ENCODE data around the gene CMKLR1.

CMKLR1 gene

DNA sequence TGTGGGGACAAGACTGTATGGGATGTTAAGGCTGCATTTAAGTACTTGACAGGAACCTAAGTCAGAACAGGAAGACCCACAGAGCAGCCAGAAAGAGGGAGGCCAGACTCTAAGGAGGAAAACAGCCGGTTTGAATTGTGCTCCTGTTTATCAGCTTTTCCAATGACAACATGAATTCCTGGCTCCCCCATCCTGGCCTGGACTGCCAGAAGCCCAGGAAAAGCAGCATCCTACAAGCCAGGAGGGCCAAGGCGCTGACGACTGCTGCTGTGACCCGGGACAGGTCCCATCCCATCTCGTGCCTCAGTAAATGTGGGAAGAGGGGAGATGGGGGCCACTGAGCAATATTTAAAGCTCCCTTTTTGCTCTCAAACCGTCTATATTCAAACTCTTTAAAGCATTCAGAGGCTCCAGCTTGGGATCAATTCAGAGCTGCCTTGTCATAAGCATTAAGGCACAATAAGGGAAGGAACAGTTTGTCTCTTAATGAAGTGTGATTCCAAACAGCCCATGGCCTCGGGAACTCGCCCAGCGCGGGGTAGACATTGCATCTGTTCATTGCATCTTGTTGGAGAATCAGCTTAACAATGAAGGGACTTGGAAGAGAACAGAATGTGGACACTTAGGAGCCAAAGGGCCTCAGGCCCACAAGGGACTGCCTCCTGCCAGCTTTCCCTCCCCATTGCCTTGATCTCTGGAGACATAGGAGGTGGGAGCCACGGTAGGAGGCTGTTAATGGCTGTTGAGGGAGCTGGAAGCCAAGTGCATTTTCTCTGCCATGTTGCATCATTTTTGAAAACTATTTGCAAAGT is 49.6 kb downstream of the CMKLR1 start:
- Histone ChIP-seq H4K20me1 (ENCODE audit: insufficient read depth) (no peaks in the 10 kb centered on the region), H3K36me3 (ENCODE audit: insufficient read depth) (no peaks in the 10 kb centered on the region), H3K9ac (no peak overlapping the region), H3K4me3 (IDR thresholded peaks at IDR 0.05; ENCODE audit: insufficient read depth, low read depth, low read length) (no peak overlapping the region), H3K79me2 (ENCODE audit: insufficient read depth, low read depth) (no peaks in the 10 kb centered on the region), H3K27ac (no peak overlapping the region), H3K4me1 (ENCODE audit: low read depth, poor library complexity, severe bottlenecking) (no peaks in the 10 kb centered on the region), H3K27me3 (ENCODE audit: insufficient read depth, low read depth) (no peaks in the 10 kb centered on the region), H2AFZ (ENCODE audit: low read depth) (no peak overlapping the region), H3K4me2 (no peak overlapping the region)
- TF ChIP-seq, protein P1, sequence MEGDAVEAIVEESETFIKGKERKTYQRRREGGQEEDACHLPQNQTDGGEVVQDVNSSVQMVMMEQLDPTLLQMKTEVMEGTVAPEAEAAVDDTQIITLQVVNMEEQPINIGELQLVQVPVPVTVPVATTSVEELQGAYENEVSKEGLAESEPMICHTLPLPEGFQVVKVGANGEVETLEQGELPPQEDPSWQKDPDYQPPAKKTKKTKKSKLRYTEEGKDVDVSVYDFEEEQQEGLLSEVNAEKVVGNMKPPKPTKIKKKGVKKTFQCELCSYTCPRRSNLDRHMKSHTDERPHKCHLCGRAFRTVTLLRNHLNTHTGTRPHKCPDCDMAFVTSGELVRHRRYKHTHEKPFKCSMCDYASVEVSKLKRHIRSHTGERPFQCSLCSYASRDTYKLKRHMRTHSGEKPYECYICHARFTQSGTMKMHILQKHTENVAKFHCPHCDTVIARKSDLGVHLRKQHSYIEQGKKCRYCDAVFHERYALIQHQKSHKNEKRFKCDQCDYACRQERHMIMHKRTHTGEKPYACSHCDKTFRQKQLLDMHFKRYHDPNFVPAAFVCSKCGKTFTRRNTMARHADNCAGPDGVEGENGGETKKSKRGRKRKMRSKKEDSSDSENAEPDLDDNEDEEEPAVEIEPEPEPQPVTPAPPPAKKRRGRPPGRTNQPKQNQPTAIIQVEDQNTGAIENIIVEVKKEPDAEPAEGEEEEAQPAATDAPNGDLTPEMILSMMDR (conservative IDR thresholded peaks at IDR 0.05; ENCODE audit: low read depth, low read length): no peak

DNA sequence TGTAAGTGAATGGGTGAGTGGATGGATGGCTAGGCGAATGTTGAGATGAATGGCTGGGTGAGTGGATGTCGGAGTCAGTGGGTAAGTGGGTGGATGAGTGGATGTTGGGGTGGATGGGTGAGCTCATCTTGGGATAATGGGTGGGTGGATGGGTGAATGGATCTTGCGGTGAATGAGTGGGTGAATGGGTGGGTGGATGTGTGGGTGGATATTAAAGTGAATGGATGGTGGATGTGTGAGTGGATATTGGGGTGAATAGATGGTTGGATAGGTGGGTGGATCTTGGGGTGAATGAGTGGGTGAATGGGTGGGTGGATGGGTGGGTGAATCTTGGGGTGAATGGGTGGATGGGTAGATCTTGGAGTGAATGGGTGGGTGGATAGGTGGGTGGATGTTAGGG is 51.9 kb downstream of the CMKLR1 start:
- Histone ChIP-seq H2AFZ (ENCODE audit: low read depth) (no peak overlapping the region), H4K20me1 (ENCODE audit: insufficient read depth) (no peaks in the 10 kb centered on the region)

DNA sequence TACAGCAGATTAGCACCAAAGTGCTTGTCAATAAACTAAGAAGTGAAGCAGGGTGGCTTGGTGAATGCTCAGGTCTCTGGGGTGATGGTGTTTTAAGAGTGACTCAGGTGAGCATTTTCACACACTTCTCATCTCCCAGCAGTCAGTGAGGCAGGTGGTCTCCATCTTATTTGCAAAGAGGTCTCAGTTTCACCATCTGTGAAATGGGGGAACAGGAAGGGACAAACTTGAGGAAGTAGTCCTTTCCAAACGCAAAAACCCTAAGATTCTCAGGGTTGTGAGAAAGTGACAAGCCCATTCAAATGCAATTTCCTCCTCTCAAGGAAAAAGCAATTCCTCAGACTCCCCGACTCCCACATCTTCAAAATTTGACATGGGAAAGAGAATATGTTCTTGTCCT is 54.1 kb downstream of the CMKLR1 start:
- Histone ChIP-seq H3K36me3 (ENCODE audit: insufficient read depth) (no peaks in the 10 kb centered on the region), H4K20me1 (ENCODE audit: insufficient read depth) (no peaks in the 10 kb centered on the region), H3K27ac (no peak overlapping the region), H3K9ac (no peak overlapping the region), H3K4me1 (ENCODE audit: low read depth, poor library complexity, severe bottlenecking) (no peaks in the 10 kb centered on the region), H3K27me3 (ENCODE audit: insufficient read depth, low read depth) (no peaks in the 10 kb centered on the region), H3K79me2 (ENCODE audit: insufficient read depth, low read depth) (no peaks in the 10 kb centered on the region), H3K4me2 (no peak overlapping the region), H3K4me3 (IDR thresholded peaks at IDR 0.05; ENCODE audit: insufficient read depth, low read depth, low read length) (no peak overlapping the region), H2AFZ (ENCODE audit: low read depth) (no peak overlapping the region)
- TF ChIP-seq, protein P1 (conservative IDR thresholded peaks at IDR 0.05; ENCODE audit: low read depth, low read length): no peak

More for the DNA sequence above, 51.9 kb downstream of the CMKLR1 start:
- no peak overlapping the region for H3K9ac ChIP-seq
- no peaks in the 10 kb centered on the region for H3K27me3 ChIP-seq (ENCODE audit: insufficient read depth, low read depth)
- H3K4me3 ChIP-seq (IDR thresholded peaks at IDR 0.05; ENCODE audit: insufficient read depth, low read depth, low read length): no peak overlapping the region
- no peaks in the 10 kb centered on the region for H3K4me1 ChIP-seq (ENCODE audit: low read depth, poor library complexity, severe bottlenecking)
- TF ChIP-seq, protein P1 (conservative IDR thresholded peaks at IDR 0.05; ENCODE audit: low read depth, low read length): no peak
- H3K79me2 ChIP-seq (ENCODE audit: insufficient read depth, low read depth): no peaks in the 10 kb centered on the region
- no peak overlapping the region for H3K4me2 ChIP-seq
- no peaks in the 10 kb centered on the region for H3K36me3 ChIP-seq (ENCODE audit: insufficient read depth)
- H3K27ac ChIP-seq: no peak overlapping the region

GRCh38 chr12:108284163-108284562 is 54.9 kb downstream of the CMKLR1 start:
- H2AFZ ChIP-seq (ENCODE audit: low read depth): no peak overlapping the region
- TF ChIP-seq, protein P1 (conservative IDR thresholded peaks at IDR 0.05; ENCODE audit: low read depth, low read length): no peak
- H3K36me3 ChIP-seq (ENCODE audit: insufficient read depth): no peaks in the 10 kb centered on the region
- H3K27ac ChIP-seq: no peak overlapping the region
- no peak overlapping the region for H3K4me3 ChIP-seq (IDR thresholded peaks at IDR 0.05; ENCODE audit: insufficient read depth, low read depth, low read length)
- no peaks in the 10 kb centered on the region for H3K4me1 ChIP-seq (ENCODE audit: low read depth, poor library complexity, severe bottlenecking)
- H3K79me2 ChIP-seq (ENCODE audit: insufficient read depth, low read depth): no peaks in the 10 kb centered on the region
- H3K4me2 ChIP-seq: no peak overlapping the region
- H3K9ac ChIP-seq: no peak overlapping the region
- H3K27me3 ChIP-seq (ENCODE audit: insufficient read depth, low read depth): no peaks in the 10 kb centered on the region
- H4K20me1 ChIP-seq (ENCODE audit: insufficient read depth): no peaks in the 10 kb centered on the region
